Large intestine (tissue), 3 donors: ENCODE measurements around the gene MBTPS1. TPM values are rescaled to one million over a fixed set of nuclear protein-coding genes. Genes with fewer than 3 reads are reported as not detected.

Experiments
- DNase-seq, 2 donors: peaks; one replicate each; pipeline versions ENCODE4 v3.0.0 to v3.0.0-alpha.2; 2013
- H3K27ac ChIP-seq: one replicate; pipeline ENCODE4 v1.5.1; 2013; ENCODE audit warnings: low read length
- H3K27me3 ChIP-seq: 2 replicates; pipeline ENCODE4 v1.6.1; 2013; ENCODE audit warnings: low read length; ENCODE audit not compliant: control insufficient read depth, insufficient read depth
- H3K36me3 ChIP-seq: 2 replicates; pipeline ENCODE4 v1.6.1; 2013; ENCODE audit warnings: low read length; ENCODE audit not compliant: control insufficient read depth, insufficient read depth
- H3K4me1 ChIP-seq: one replicate; pipeline ENCODE4 v1.6.1; 2013; ENCODE audit warnings: low read length; ENCODE audit not compliant: control insufficient read depth, insufficient read depth
- H3K4me3 ChIP-seq: one replicate; pipeline ENCODE4 v1.5.1; 2013; ENCODE audit warnings: low read length
- H3K9me3 ChIP-seq: one replicate; pipeline ENCODE4 v1.6.1; 2013; ENCODE audit warnings: mild to moderate bottlenecking, low read depth, low read length, moderate library complexity; ENCODE audit not compliant: control insufficient read depth
- WGBS: methylation state at CpG from one replicate; pipeline ENCODE4 v1.1.5; 2013; ENCODE audit warnings: low lambda C conversion rate; ENCODE audit not compliant: insufficient coverage; 5-methylcytosine and 5-hydroxymethylcytosine counted together
- polyA plus RNA-seq: library from polyadenylated mRNA; unstranded; fragments of 120-200 nt; gene quantifications from one replicate; pipeline ENCODE4 v1.2.1, GENCODE V29; 2013

MBTPS1 gene
- polyA plus RNA-seq, 1 donor, result 67.7 TPM

DNA sequence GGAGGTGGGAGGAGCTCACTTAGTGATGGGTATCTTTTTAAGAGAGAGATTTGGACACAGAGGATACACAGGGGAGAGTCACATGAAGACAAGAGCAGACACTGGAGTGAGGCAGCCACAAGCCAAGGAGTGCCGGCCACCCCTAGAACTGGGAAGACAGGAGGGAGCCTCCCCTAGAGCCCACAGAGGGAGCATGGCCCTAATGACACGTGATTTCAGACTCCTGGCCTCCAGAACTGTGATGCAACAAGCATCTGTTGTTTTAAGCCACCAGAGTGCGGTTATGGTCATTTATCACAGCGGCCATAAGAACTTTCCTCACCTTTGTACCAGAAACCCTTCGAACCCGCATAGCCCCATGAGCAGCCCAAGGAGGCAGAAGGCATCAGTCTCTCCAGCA is 107.5 kb downstream of the MBTPS1 start:
- Histone ChIP-seq H3K27ac (no peak overlapping the region), H3K4me1 (no peaks in the 10 kb centered on the region), H3K27me3 (peaks cover 7% of the 10 kb centered on the region), H3K36me3 (no peaks in the 10 kb centered on the region), H3K4me3 (no peak overlapping the region), H3K9me3 (no peaks in the 10 kb centered on the region)
- WGBS, result no CpG with 5 or more reads among the region's 6 CpGs
- no peak for DNase-seq

DNA sequence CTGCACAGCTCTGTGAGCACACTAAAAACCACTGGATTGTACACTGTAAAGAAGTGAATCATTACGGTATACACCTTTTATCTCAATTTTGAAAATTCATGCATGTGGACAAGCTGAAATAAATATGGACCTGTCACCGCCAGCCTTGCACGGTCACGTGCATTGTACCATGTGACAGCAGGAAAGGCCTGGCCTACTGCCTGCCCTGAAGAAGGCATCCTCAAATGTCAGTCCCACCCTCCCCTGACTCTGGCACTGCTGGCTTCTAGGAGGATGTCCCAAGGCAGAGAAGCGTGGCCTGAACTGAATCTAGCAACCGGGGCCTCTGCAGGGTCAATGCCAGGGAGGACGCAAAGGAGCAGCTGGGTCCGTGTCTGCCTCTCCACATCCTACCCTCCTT is 108.8 kb downstream of the MBTPS1 start:
- WGBS, result 70% methylated on average over 2 of the region's 8 CpGs

DNA sequence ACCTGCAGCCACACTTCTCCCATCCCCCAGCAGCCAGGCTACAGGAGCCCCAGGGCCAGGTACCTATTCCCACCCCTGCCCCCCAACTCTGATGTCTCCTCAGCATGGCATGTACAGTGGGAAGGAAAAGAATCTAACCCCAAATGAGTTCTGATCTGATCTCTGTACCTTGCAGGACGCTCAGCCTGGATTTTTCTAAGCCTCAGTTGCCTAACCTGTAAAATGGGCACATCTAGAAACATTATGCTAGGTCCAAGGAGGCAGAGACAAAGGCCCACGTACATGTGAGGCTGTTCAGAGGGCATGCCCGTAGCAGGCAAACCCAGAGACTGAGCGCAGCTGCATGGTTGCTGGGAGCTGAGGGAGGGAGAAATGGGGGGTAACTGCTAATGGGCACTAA is 109.2 kb downstream of the MBTPS1 start:
- peaks cover 7% of the 10 kb centered on the region for H3K27me3 ChIP-seq
- H3K36me3 ChIP-seq, result no peaks in the 10 kb centered on the region
- no peak overlapping the region for H3K4me3 ChIP-seq
- H3K9me3 ChIP-seq, result no peaks in the 10 kb centered on the region
- no peak overlapping the region for H3K27ac ChIP-seq
- H3K4me1 ChIP-seq, result no peaks in the 10 kb centered on the region
- WGBS, result no CpG with 5 or more reads among the region's 4 CpGs
- no peak for DNase-seq

More for the DNA sequence above, 108.8 kb downstream of the MBTPS1 start:
- Histone ChIP-seq H3K27ac (no peak overlapping the region), H3K9me3 (no peaks in the 10 kb centered on the region), H3K4me1 (no peaks in the 10 kb centered on the region), H3K27me3 (peaks cover 7% of the 10 kb centered on the region), H3K36me3 (no peaks in the 10 kb centered on the region), H3K4me3 (no peak overlapping the region)
- DNase-seq, result no peak

DNA sequence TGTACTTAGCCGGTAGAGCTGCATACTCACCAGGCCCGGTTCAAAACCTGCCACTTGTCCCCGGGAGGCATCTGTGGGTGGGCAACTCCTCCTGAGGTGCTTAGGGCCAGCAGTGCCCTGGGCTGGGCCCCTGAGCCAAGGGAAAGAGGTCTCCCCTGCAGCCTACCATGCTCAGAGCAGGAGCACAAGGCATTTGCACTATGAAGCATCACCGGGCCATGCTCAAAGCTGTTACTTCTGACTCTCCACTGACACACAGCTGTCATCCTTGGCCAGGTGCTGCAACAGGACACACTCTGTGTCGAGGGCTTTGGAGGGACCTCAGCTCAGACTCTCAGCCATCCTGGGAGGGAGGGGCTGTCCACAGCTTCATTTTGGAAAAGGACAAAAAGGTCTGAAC is 111.4 kb downstream of the MBTPS1 start:
- H3K4me3 ChIP-seq, result no peak overlapping the region
- no peaks in the 10 kb centered on the region for H3K4me1 ChIP-seq
- H3K9me3 ChIP-seq, result no peaks in the 10 kb centered on the region
- peaks cover 7% of the 10 kb centered on the region for H3K27me3 ChIP-seq
- no peaks in the 10 kb centered on the region for H3K36me3 ChIP-seq
- no CpG with 5 or more reads among the region's 5 CpGs for WGBS
- DNase-seq, result no peak
- H3K27ac ChIP-seq, result no peak overlapping the region

DNA sequence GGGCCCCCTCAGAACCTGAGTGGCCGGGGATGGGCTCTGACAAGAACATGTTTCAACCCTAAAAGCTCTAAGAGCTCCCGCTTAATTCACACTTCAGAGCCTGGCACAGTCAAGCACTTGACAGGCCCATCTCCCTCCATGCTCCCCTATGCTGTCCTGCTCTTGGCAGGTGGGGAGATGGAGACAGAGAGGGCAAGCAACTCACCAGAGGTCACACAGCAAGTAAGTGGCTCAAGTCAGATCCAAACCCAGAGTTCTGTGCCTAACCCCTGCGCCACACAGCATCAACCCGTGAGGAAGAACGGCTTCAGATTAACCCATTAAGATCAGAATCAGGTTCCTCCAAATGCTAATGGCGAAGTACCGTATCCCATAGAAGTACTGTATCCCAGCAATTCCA is 112.3 kb downstream of the MBTPS1 start:
- peaks cover 7% of the 10 kb centered on the region for H3K27me3 ChIP-seq
- WGBS, result no CpG with 5 or more reads among the region's 7 CpGs
- no peak overlapping the region for H3K4me3 ChIP-seq

More for the DNA sequence above, 112.3 kb downstream of the MBTPS1 start:
- DNase-seq, result no peak
- Histone ChIP-seq H3K36me3 (no peaks in the 10 kb centered on the region), H3K27ac (no peak overlapping the region), H3K9me3 (no peaks in the 10 kb centered on the region), H3K4me1 (no peaks in the 10 kb centered on the region)

Other genes starting within 250 kb of the MBTPS1 start
- gene MLYCD, start 217.8 kb downstream of the MBTPS1 start, polyA plus RNA-seq, result 5.4 TPM
- 8.4 TPM for gene OSGIN1, start 163.7 kb downstream of the MBTPS1 start, polyA plus RNA-seq
- gene NECAB2, start 148.7 kb downstream of the MBTPS1 start, polyA plus RNA-seq, result 6.6 TPM
- 0.12 TPM for gene SLC38A8, start 74.1 kb downstream of the MBTPS1 start, polyA plus RNA-seq
- gene HSDL1, start 28.2 kb upstream of the MBTPS1 start, polyA plus RNA-seq, result 19.3 TPM
- gene DNAAF1, start 28.4 kb upstream of the MBTPS1 start, polyA plus RNA-seq, result 0.55 TPM
- 46.7 TPM for gene TAF1C, start 70.1 kb upstream of the MBTPS1 start, polyA plus RNA-seq
- 0.43 TPM for gene ADAD2, start 74.2 kb upstream of the MBTPS1 start, polyA plus RNA-seq
- gene KCNG4, start 123.1 kb upstream of the MBTPS1 start, polyA plus RNA-seq, result not detected
- gene WFDC1, start 177.9 kb upstream of the MBTPS1 start, polyA plus RNA-seq, result 18.6 TPM